Endothelial cell of umbilical vein (primary cell): ENCODE measurements around the gene DYRK3. TPM values are rescaled to one million over a fixed set of nuclear protein-coding genes. Genes with fewer than 3 reads are reported as not detected.

ENCODE experiments used
- Bru-seq: library from RNA; stranded (reverse); fragments of 400-500 nt; gene quantifications from one replicate; lab custom pipeline; 2021; lab: Mats Ljungman, UMichigan
- BruChase-seq, 2 experiments: library from RNA; stranded (reverse); fragments of 400-500 nt; gene quantifications; one replicate each; lab custom pipeline; 2021; lab: Mats Ljungman, UMichigan
- BruUV-seq: library from RNA; stranded (reverse); fragments of 400-500 nt; replicated peaks from 2 replicates; lab custom pipeline; 2021; lab: Mats Ljungman, UMichigan
- CTCF ChIA-PET: fragments of 300-600, 350-600 bp; sonication (Branson Sonifier 250); formaldehyde crosslinking; loops from one replicate; lab custom pipeline; 2021; ENCODE audit warnings: antibody characterized with exemption, inconsistent platforms; lab: Charles Lee
- POLR2A ChIA-PET: fragments of 300-600, 350-600 bp; sonication (Branson Sonifier 250); formaldehyde crosslinking; loops from one replicate; lab custom pipeline; 2021; ENCODE audit warnings: antibody characterized with exemption, inconsistent platforms; lab: Charles Lee
- DNase-seq: peaks from one replicate; pipeline ENCODE4 v3.0.0-alpha.2; 2011; ENCODE audit warnings: low read depth, low spot score
- FAIRE-seq: peaks from 2 replicates; lab custom pipeline; 2011; peaks lifted over from hg19 to GRCh38; lab: Jason Lieb, UNC
- H2AFZ ChIP-seq: 2 replicates; pipeline ENCODE4 v1.6.0; 2012; ENCODE audit warnings: low read depth, low read length, control low read depth, inconsistent platforms
- H3K27ac ChIP-seq: 2 replicates; pipeline ENCODE4 v1.5.1; 2011; ENCODE audit warnings: low read depth, mild to moderate bottlenecking, control low read depth, low read length, moderate library complexity; ENCODE audit not compliant: insufficient read depth
- H3K27me3 ChIP-seq, 2 experiments: 2 replicates each; pipeline versions ENCODE4 v1.6.0 to v1.6.1; 2011; ENCODE audit warnings: low read length in 2 of 2, mixed read lengths in 1 of 2; ENCODE audit not compliant: control insufficient read depth in 2 of 2, insufficient read depth in 2 of 2
- H3K36me3 ChIP-seq, 2 experiments: 2 replicates in 1 of 2; 3 replicates in 1 of 2; pipeline ENCODE4 v1.5.1; 2011; ENCODE audit warnings: low read length in 2 of 2, mild to moderate bottlenecking in 1 of 2, moderate library complexity in 1 of 2; ENCODE audit not compliant: control insufficient read depth in 2 of 2, insufficient read depth in 2 of 2; ENCODE audit errors: extremely low read depth in 1 of 2
- H3K4me1 ChIP-seq: 3 replicates; pipeline ENCODE4 v1.5.1; 2011; ENCODE audit warnings: mild to moderate bottlenecking, low read length; ENCODE audit not compliant: control insufficient read depth, insufficient read depth; ENCODE audit errors: extremely low read depth
- H3K4me2 ChIP-seq: 2 replicates; pipeline ENCODE4 v1.6.1; 2011; ENCODE audit warnings: low read length, control low read depth, mixed read lengths; ENCODE audit not compliant: insufficient read depth
- H3K4me3 ChIP-seq, 3 experiments: fragments of 200-600 bp in 1 of 3; sonication (generic), shearing (Covaris generic) in 1 of 3; replicated peaks in 1 of 3; 2 replicates each; pipeline ENCODE4 v1.5.1; 2011 to 2016; ENCODE audit warnings: control low read depth in 3 of 3, low read length in 3 of 3, mild to moderate bottlenecking in 2 of 3, inconsistent platforms in 1 of 3, low read depth in 1 of 3, moderate library complexity in 1 of 3; ENCODE audit not compliant: insufficient read depth in 1 of 3
- H3K79me2 ChIP-seq: 2 replicates; pipeline ENCODE4 v1.6.0; 2012; ENCODE audit warnings: low read length, inconsistent platforms; ENCODE audit not compliant: control insufficient read depth, insufficient read depth
- H3K9ac ChIP-seq: replicated peaks from 2 replicates; pipeline ENCODE3; 2011; ENCODE audit warnings: low read length, control low read depth; ENCODE audit not compliant: insufficient read depth; ENCODE audit errors: extremely low read depth
- H3K9me1 ChIP-seq: replicated peaks from 3 replicates; pipeline ENCODE4 v1.6.0; 2011; ENCODE audit warnings: mild to moderate bottlenecking, low read length; ENCODE audit not compliant: control insufficient read depth, insufficient read depth; ENCODE audit errors: extremely low read depth
- H3K9me3 ChIP-seq: replicated peaks from 2 replicates; pipeline ENCODE4 v1.5.1; 2012; ENCODE audit warnings: low read length, inconsistent platforms; ENCODE audit not compliant: control insufficient read depth, insufficient read depth
- H4K20me1 ChIP-seq: replicated peaks from 2 replicates; pipeline ENCODE3; 2011; ENCODE audit warnings: mild to moderate bottlenecking, low read length; ENCODE audit not compliant: control insufficient read depth, insufficient read depth; ENCODE audit errors: extremely low read depth
- CTCF ChIP-seq, 2 donors: IDR thresholded peaks; 1 replicate in 1 of 2; 2 replicates in 1 of 2; pipeline ENCODE4 v1.5.1; 2011; ENCODE audit warnings: low read length in 2 of 2, mild to moderate bottlenecking in 2 of 2, moderate library complexity in 2 of 2, control low read depth in 1 of 2, inconsistent platforms in 1 of 2, low read depth in 1 of 2; ENCODE audit not compliant: insufficient read depth in 1 of 2; ENCODE audit errors: extremely low read depth in 1 of 2
- EZH2 ChIP-seq: IDR thresholded peaks from 2 replicates; pipeline ENCODE4 v1.6.1; 2012; ENCODE audit warnings: borderline replicate concordance, low read depth, mild to moderate bottlenecking, moderate library complexity, low read length, inconsistent platforms; ENCODE audit not compliant: severe bottlenecking
- FOS ChIP-seq: IDR thresholded peaks from 2 replicates; pipeline ENCODE4 v1.6.1; 2011; ENCODE audit warnings: mild to moderate bottlenecking, low read length, moderate library complexity, borderline replicate concordance; ENCODE audit not compliant: insufficient read depth
- GATA2 ChIP-seq: IDR thresholded peaks from 2 replicates; pipeline ENCODE4 v1.7.0; 2011; ENCODE audit warnings: low read depth, mild to moderate bottlenecking, moderate library complexity, mixed read lengths, low read length; ENCODE audit not compliant: insufficient read length, insufficient read depth
- JUN ChIP-seq: IDR thresholded peaks from 2 replicates; pipeline ENCODE4 v1.6.1; 2011; ENCODE audit warnings: borderline replicate concordance, low read depth; ENCODE audit not compliant: insufficient read length, insufficient read depth
- MAX ChIP-seq: IDR thresholded peaks from 2 replicates; pipeline ENCODE4 v1.6.1; 2011; ENCODE audit not compliant: insufficient read depth, insufficient read length
- MYC ChIP-seq: IDR thresholded peaks from one replicate; pipeline ENCODE4 v1.6.1; 2011; ENCODE audit warnings: mild to moderate bottlenecking, low read depth, low read length
- POLR2A ChIP-seq: IDR thresholded peaks from 2 replicates; pipeline ENCODE4 v1.6.1; 2012; ENCODE audit warnings: low read depth, mild to moderate bottlenecking, control low read depth, low read length
- POLR2AphosphoS5 ChIP-seq: IDR thresholded peaks from 2 replicates; pipeline ENCODE4 v1.6.1; 2012; ENCODE audit warnings: low read depth, mild to moderate bottlenecking, control low read depth, low read length, moderate library complexity; ENCODE audit not compliant: insufficient read depth
- dilution Hi-C: fragments of 300-500 bp; cut with MboI; formaldehyde crosslinking; loops from one replicate; pipeline ENCODE4 v1.15.0; 2019; ENCODE audit warnings: low sequenced_read_pairs; ENCODE audit not compliant: extremely low pct_ligation_motif_present
- intact Hi-C: fragments of 100-400 bp; cut with micrococcal nuclease; formaldehyde crosslinking; loops from one replicate; pipeline ENCODE4 v1.10.0; 2022
- long read RNA-seq: library from polyadenylated mRNA; stranded (forward); transcript quantifications from one replicate; pipeline ENCODE4 v2.0.0, GENCODE V29; 2021
- polyA minus RNA-seq, 3 experiments: library from RNA; depleted of rRNA, polyadenylated mRNA; stranded (reverse); fragments of >200 nt; gene quantifications; 1 replicate in 1 of 3; 2 replicates in 2 of 3; pipeline ENCODE4 v1.2.3, GENCODE V29; 2011
- polyA plus RNA-seq, 4 experiments: library from polyadenylated mRNA; depleted of rRNA in 3 of 4; stranded (reverse) in 3 of 4; unstranded in 1 of 4; fragments of >200 nt; gene quantifications; 2 replicates each; pipeline versions ENCODE4 v1.2.1 to v1.2.3, GENCODE V29; 2011 to 2012; ENCODE audit warnings: missing spikeins in 1 of 4
- total RNA-seq: library from RNA; stranded (reverse); gene quantifications from 2 replicates; pipeline ENCODE4 v1.2.3, GENCODE V29; 2021

Gene DYRK3
- total RNA-seq (7.4 and 10.9 TPM in 2 replicates), polyA plus RNA-seq (2.9 and 3.4 TPM in 2 replicates), polyA minus RNA-seq (6.0 and 6.5 TPM in 2 replicates), Bru-seq, nascent RNA (percentile 58 among the genes with signal in this experiment), BruChase-seq, experiment 1, labeled RNA remaining after a 6-hour chase (percentile 59 among the genes with signal in this experiment), BruChase-seq, experiment 2, labeled RNA remaining after a 2-hour chase (percentile 69 among the genes with signal in this experiment)
- polyA plus RNA-seq (2011; cell fraction: cytosol; rRNA removed), result 3.3 and 3.5 TPM in 2 replicates
- polyA plus RNA-seq (2011; cell fraction: nucleus; rRNA removed), result 3.0 and 3.2 TPM in 2 replicates
- polyA plus RNA-seq (2012), result 7.2 and 8.8 TPM in 2 replicates
- 15.0 TPM for polyA minus RNA-seq (2011; cell fraction: cytosol; rRNA and poly(A)+ RNA removed)
- polyA minus RNA-seq (2011; cell fraction: nucleus; rRNA and poly(A)+ RNA removed), result 3.1 and 3.9 TPM in 2 replicates
- long read RNA-seq, partial matches to known transcripts, result 2 of 7 reads
- long read RNA-seq, other reads (novel, unspliced or antisense), result 1 of 7 reads

- no TSS peak for BruUV-seq
- Histone ChIP-seq H3K9me1 (no peaks in the 10 kb centered on the region), H3K79me2 (peaks cover 5% of the 10 kb centered on the region), H3K27me3 (no peaks in the 10 kb centered on the region), H3K36me3 (no peaks in the 10 kb centered on the region), H2AFZ (peak within 1 kb of the TSS; percentile 95), H4K20me1 (no peaks in the 10 kb centered on the region), H3K4me1 (peaks cover 13% of the 10 kb centered on the region), H3K9ac (peak within 1 kb of the TSS; percentile 64), H3K4me2 (peak within 1 kb of the TSS; percentile 91), H3K27ac (peak within 1 kb of the TSS; percentile 59), H3K4me3 (peak within 1 kb of the TSS; percentile 72 to 90 (median 80)), H3K9me3 (no peaks in the 10 kb centered on the region)
- TF ChIP-seq MYC (peak; percentile 38), EZH2 (no peak), POLR2AphosphoS5 (peak; percentile 76), MAX (peak; percentile 86), POLR2A (peak; percentile 88), CTCF (IDR thresholded peaks at IDR 0.05; ENCODE audit: extremely low read depth in 1 of 2, insufficient read depth in 1 of 2, low read depth in 1 of 2, low read length in 2 of 2) (peak in 1 of 2 donors; percentile 28), FOS (no peak), JUN (no peak), GATA2 (no peak)
- dilution Hi-C loops (no loop called here), intact Hi-C loops (loop anchor here (1.0 kb wide), 1 partner anchor 27 kb away; no protein-coding TSS in a partner anchor)
- ChIA-PET POLR2A (interaction anchor here (1.0 to 1.4 kb wide), 3 partner anchors 23 to 40 kb away, joined by 3 to 11 read pairs (median 5); partner anchors contain the start of gene EIF2D), CTCF (interaction anchor here (0.6 to 14.5 kb wide), 17 partner anchors 13 to 864 kb away, joined by 3 to 663 read pairs (median 4); partner anchors contain the start of gene EIF2D)
- DNase-seq (peak; percentile 93), FAIRE-seq (peak; percentile 89)
Measured at GRCh38 chr1:206635080-206635977, at the start of gene DYRK3. Gene DYRK3, plus strand, starts transcription at chr1:206635536. Its CDS starts 168 bp downstream, at chr1:206635704.
